GM18951 (cell line): ENCODE results near the gene DMGDH.
A peak's percentile ranks its signal among the peaks of the same experiment; 100 is the strongest.
"Not testable (repeated sequence)": the region's sequence is repeated elsewhere in the genome, so short reads cannot be mapped to it uniquely, and the experiment has no call there.

Experiments
- POLR2A ChIP-seq: IDR thresholded peaks from 4 replicates; pipeline ENCODE4 v1.6.1; 2011; ENCODE audit warnings: mild to moderate bottlenecking; ENCODE audit not compliant: insufficient read length, insufficient read depth; ENCODE audit errors: extremely low read depth
- in situ Hi-C: fragments of 300-500 bp; cut with MboI; formaldehyde crosslinking; loops from one replicate; pipeline ENCODE4 v1.12.0; 2022; ENCODE audit warnings: low sequenced_read_pairs, mixed read lengths, inconsistent platforms; ENCODE audit not compliant: unreplicated experiment

Gene DMGDH

DNA sequence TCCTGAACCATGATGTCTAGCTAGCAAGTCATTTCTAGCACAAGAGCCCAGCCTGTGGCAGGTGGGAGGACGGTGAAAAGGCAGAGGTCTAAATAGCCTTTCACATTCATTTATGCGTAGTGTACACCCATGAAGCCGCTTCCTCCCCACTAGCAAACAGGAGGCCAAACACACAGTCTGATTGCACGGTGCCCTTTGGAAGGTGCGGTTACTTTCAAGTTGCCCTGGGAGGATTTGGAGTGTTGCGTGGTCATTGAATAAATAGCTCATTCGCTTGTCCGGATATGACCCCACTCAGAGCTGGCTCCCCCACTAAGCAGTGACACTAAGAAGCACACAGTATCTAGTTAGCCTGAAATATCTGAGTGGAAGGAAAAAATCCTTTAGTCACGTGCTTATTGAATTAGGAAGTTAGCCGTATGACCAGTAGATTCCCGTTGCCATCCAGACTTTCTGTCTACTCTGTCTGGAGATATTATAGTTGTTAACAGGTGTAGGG lies 83.7 kb downstream of the DMGDH start:
- TF ChIP-seq POLR2A: no peak
- in situ Hi-C loops: no loop called here

- in situ Hi-C loops: no loop called here
- TF ChIP-seq POLR2A: no peak
These were observed 84.3 kb downstream of the DMGDH start, which contains the start of gene ARSB for GRCh38 chr5:78985116-78985724. Gene ARSB (minus strand): TSS chr5:78985310. CDS start chr5:78985248, 62 bp downstream.

- TF ChIP-seq POLR2A: peak; percentile 82
- in situ Hi-C loops: no loop called here
These were observed 84.9 kb downstream of the DMGDH start for GRCh38 chr5:78984439-78985115.

DNA sequence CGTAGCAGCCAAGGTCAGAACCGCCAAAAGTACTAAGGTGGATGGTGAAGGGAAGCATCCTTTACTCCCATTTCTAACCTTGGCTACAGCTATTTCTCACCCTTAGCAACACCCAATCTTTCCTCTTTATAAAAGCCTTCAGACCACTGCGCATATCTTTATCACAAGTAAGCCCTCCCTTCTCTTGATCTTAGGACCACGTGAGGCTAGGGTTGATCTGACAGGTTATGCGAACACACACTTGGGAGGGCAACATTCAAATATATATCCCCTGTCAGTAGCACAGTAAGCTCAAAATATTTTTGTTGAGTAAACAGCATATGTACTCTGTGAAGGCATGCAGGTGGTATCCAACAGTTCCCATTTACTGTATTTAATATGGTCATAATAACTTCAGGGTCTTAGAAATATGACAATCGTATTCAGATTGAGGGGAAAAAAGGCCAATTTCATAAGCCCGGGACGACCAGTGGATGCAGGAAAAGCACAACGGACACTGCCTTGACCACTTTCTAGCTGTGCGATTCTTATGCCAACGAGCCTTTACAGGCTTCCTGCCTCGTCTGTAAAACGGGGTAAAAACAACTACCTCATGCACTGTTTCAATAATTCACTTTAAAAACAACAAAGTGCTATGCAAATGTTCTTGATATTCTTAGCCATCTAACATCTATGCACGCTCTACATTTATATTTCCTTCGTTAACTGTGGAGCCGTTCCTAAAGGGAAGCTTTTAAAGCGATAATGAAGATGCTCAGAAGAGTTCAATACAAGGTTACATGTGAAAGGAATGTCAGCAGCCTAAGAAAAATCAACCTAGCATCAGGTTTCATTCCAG lies 85.7 kb downstream of the DMGDH start:
- in situ Hi-C loops: no loop called here
- TF ChIP-seq POLR2A: no peak

DNA sequence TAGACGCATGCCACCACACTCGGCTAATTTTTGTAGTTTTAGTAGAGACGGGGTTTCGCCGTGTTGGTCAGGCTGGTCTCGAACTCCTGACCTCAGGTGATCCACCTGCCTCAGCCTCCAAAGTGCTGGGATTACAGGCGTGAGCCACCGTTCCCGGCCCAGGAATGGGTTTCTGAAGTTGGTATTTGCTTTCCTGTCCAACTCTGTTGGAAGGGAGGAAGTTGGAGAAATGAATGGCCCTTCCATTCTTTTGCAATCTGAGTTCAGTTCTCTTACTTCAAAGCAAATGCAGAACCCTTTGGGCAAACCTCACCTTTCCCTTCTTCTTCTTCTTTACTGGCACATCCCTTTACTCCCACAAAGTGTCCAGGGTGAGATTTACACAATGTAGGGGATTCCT lies 86.3 kb downstream of the DMGDH start:
- in situ Hi-C loops: not testable (repeated sequence)

- no peak for TF ChIP-seq POLR2A
- in situ Hi-C loops: loop anchor here (10.0 kb wide), 1 partner anchor 445 kb away; no protein-coding TSS in a partner anchor
These were observed 89.6 kb downstream of the DMGDH start for GRCh38 chr5:78979909-78980308.

GRCh38 chr5:78979117-78979742 lies 90.2 kb downstream of the DMGDH start:
- no peak for TF ChIP-seq POLR2A
- in situ Hi-C loops: loop anchor here (10.0 kb wide), 1 partner anchor 444 kb away; no protein-coding TSS in a partner anchor

DNA sequence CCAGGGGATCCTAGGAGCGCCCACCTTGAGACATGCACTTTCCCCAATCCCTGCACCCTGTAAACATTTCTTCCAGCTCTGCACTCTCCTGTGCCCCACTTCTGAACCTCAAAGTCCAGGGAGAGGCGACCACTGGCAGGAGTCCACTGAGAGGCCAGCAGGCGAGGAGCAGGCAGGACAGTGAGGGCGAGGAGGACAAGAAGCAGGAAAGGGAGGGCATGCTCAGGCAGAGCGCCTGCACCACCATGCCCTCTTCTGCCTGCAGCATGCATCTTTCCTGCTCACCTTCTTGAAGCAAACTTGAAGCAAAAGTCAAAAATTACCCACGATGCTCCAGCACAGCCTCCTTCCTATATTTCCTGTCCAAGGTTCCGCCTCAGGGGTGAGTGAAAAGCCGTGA lies 94.4 kb downstream of the DMGDH start:
- TF ChIP-seq POLR2A: no peak

GRCh38 chr5:78974601-78975000 lies 94.9 kb downstream of the DMGDH start:
- in situ Hi-C loops: loop anchor here (10.0 kb wide), 1 partner anchor 440 kb away; no protein-coding TSS in a partner anchor
- no peak for TF ChIP-seq POLR2A

More for the DNA sequence above, 94.4 kb downstream of the DMGDH start:
- in situ Hi-C loops: loop anchor here (10.0 kb wide), 1 partner anchor 440 kb away; no protein-coding TSS in a partner anchor

GRCh38 chr5:78974011-78974410 lies 95.5 kb downstream of the DMGDH start:
- TF ChIP-seq POLR2A: no peak
- in situ Hi-C loops: loop anchor here (10.0 kb wide), 1 partner anchor 439 kb away; no protein-coding TSS in a partner anchor

DNA sequence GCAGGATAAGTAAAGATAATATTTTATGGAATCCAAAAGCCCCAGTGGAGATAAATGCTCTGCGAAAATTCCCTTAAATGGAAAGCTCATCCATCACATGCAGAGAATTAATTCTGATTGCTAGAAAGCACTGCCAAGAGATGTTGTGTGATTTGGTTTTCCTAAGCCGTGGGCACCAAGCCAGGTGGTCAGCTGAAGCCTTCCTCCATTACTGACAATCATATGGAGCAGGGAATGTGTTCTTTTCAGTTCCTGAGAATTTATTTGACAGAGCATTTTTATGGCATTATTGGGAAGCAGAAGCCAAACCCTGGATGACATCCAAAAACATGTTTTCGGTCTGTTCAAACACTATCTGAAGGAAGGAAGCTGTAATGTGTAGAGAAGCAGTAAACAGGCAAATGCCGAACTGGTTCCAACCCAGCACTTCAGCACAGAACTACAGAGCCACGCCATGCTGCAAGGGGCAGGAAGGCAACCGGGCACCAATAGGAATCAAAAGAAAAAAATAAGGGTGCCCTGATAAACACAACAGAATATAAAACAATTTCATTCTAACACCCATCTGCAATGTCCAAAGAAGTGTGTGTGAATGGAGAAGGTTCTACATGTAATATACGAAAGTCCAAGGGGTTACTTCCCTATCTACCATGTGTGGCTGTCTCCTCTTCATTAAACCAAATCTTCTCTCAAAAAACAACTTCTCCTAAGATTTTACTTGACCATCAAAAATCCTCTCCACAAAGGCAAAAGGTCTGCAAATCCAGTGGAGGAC lies 96.6 kb downstream of the DMGDH start:
- TF ChIP-seq POLR2A: no peak
- in situ Hi-C loops: loop anchor here (10.0 kb wide), 1 partner anchor 438 kb away; no protein-coding TSS in a partner anchor

DNA sequence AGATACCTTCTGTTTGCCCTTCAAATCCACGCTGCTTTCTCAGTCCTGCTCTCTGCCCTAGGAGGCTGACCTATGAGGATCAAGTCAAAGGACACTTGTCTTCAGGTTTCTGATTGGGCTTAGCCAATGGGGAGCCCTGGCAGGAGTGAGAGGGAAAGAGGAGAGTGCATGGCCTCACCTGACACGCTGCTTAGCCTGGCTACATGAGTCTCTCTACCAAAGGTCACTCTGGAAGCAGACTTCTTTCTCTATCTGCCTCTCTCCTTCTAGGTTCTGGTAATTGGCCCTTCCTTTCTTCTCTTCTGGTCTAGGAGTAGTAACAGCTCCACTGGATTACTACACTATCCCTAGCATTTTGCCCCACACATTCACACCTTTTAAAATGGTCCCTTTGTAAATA lies 97.5 kb downstream of the DMGDH start:
- in situ Hi-C loops: loop anchor here (10.0 kb wide), 1 partner anchor 437 kb away; no protein-coding TSS in a partner anchor
- TF ChIP-seq POLR2A: no peak
